ENCODE data around the gene SH3RF3.
A peak's percentile ranks its signal among the peaks of the same experiment; 100 is the strongest.
"Not testable (repeated sequence)": the region's sequence is repeated elsewhere in the genome, so short reads cannot be mapped to it uniquely, and the experiment has no call there.

SH3RF3 gene

GRCh38 chr2:109118321-109118720, 10.7 kb upstream of the SH3RF3 start:
- no peak for DNase-seq (ENCODE audit: low read depth)

- DNase-seq (ENCODE audit: low read depth) = no peak
Observed at GRCh38 chr2:109120166-109120565, 8.8 kb upstream of the SH3RF3 start.

GRCh38 chr2:109120686-109121085, 8.3 kb upstream of the SH3RF3 start:
- not testable (repeated sequence) for DNase-seq (ENCODE audit: low read depth)

GRCh38 chr2:109123586-109124201, 5.3 kb upstream of the SH3RF3 start:
- DNase-seq (ENCODE audit: low read depth) = no peak

GRCh38 chr2:109124982-109125592, 3.9 kb upstream of the SH3RF3 start:
- DNase-seq (ENCODE audit: low read depth) = no peak

GRCh38 chr2:109125593-109126500, 3.2 kb upstream of the SH3RF3 start:
- no peak for DNase-seq (ENCODE audit: low read depth)

- no peak for DNase-seq (ENCODE audit: low read depth)
Observed at GRCh38 chr2:109126501-109126860, 2.5 kb upstream of the SH3RF3 start.

- no peak for DNase-seq (ENCODE audit: low read depth)
Observed at GRCh38 chr2:109127556-109127955, 1.4 kb upstream of the SH3RF3 start.

GRCh38 chr2:109128048-109128615, 873 bp upstream of the SH3RF3 start:
- DNase-seq (ENCODE audit: low read depth) = peak; percentile 42

GRCh38 chr2:109129356-109129920, 433 bp downstream of the SH3RF3 start:
- no peak for DNase-seq (ENCODE audit: low read depth)

GRCh38 chr2:109129921-109130722, 1.1 kb downstream of the SH3RF3 start:
- DNase-seq (ENCODE audit: low read depth) = no peak

GRCh38 chr2:109130723-109130995, 1.7 kb downstream of the SH3RF3 start:
- DNase-seq (ENCODE audit: low read depth) = no peak

GRCh38 chr2:109131777-109132176, 2.8 kb downstream of the SH3RF3 start:
- no peak for DNase-seq (ENCODE audit: low read depth)

GRCh38 chr2:109132626-109133025, 3.6 kb downstream of the SH3RF3 start:
- no peak for DNase-seq (ENCODE audit: low read depth)

GRCh38 chr2:109133746-109134145, 4.7 kb downstream of the SH3RF3 start:
- no peak for DNase-seq (ENCODE audit: low read depth)

- DNase-seq (ENCODE audit: low read depth) = no peak
Observed at GRCh38 chr2:109134741-109135358, 5.8 kb downstream of the SH3RF3 start.

GRCh38 chr2:109135359-109136197, 6.6 kb downstream of the SH3RF3 start:
- no peak for DNase-seq (ENCODE audit: low read depth)

- no peak for DNase-seq (ENCODE audit: low read depth)
Observed at GRCh38 chr2:109136542-109136941, 7.5 kb downstream of the SH3RF3 start.

GRCh38 chr2:109137616-109138015, 8.6 kb downstream of the SH3RF3 start:
- DNase-seq (ENCODE audit: low read depth) = no peak

- no peak for DNase-seq (ENCODE audit: low read depth)
Observed at GRCh38 chr2:109138449-109138848, 9.4 kb downstream of the SH3RF3 start.
